DOHH2 (cell line): ENCODE results near the gene GZMM.

Experiments used
- H3F3A ChIP-seq: fragments of 200-600 bp; sonication (generic), shearing (Covaris generic); 2 replicates; pipeline ENCODE4 v1.6.0; 2016; ENCODE audit warnings: antibody characterized with exemption, mild to moderate bottlenecking; ENCODE audit not compliant: control insufficient read depth, insufficient read depth
- H3K27ac ChIP-seq: fragments of 200-600 bp; sonication (generic); 2 replicates; pipeline ENCODE4 v1.5.1; 2014; ENCODE audit warnings: low read depth, mild to moderate bottlenecking, low read length, moderate library complexity
- H3K27me3 ChIP-seq: fragments of 200-600 bp; sonication (generic); 2 replicates; pipeline ENCODE4 v1.6.1; 2014; ENCODE audit warnings: mild to moderate bottlenecking, low read length, mixed read lengths; ENCODE audit not compliant: control insufficient read depth
- H3K36me3 ChIP-seq: fragments of 200-600 bp; sonication (generic); 2 replicates; pipeline ENCODE4 v1.6.1; 2014; ENCODE audit warnings: mild to moderate bottlenecking, low read length, moderate library complexity, mixed read lengths; ENCODE audit not compliant: control insufficient read depth
- H3K4me1 ChIP-seq: fragments of 200-600 bp; sonication (generic); 2 replicates; pipeline ENCODE4 v1.6.1; 2014; ENCODE audit warnings: mild to moderate bottlenecking, low read length, mixed read lengths; ENCODE audit not compliant: control insufficient read depth
- H3K4me2 ChIP-seq: fragments of 200-600 bp; sonication (generic); 2 replicates; pipeline ENCODE4 v1.6.0; 2014; ENCODE audit warnings: mild to moderate bottlenecking, low read length, moderate library complexity
- H3K4me3 ChIP-seq: fragments of 200-600 bp; sonication (generic); 2 replicates; pipeline ENCODE4 v1.5.1; 2014; ENCODE audit warnings: mild to moderate bottlenecking, low read length, mixed read lengths
- H3K79me2 ChIP-seq: fragments of 200-600 bp; sonication (generic); 2 replicates; pipeline ENCODE4 v1.6.1; 2014; ENCODE audit warnings: mild to moderate bottlenecking, low read length, mixed read lengths; ENCODE audit not compliant: control insufficient read depth
- H3K9me2 ChIP-seq: fragments of 200-600 bp; sonication (generic); replicated peaks from 2 replicates; pipeline ENCODE4 v1.6.1; 2014; ENCODE audit warnings: mild to moderate bottlenecking, low read length, mixed read lengths; ENCODE audit not compliant: control insufficient read depth
- H3K9me3 ChIP-seq: fragments of 200-600 bp; sonication (generic); 2 replicates; pipeline ENCODE4 v1.6.1; 2014; ENCODE audit warnings: antibody characterized with exemption, low read length, mixed read lengths; ENCODE audit not compliant: control insufficient read depth, insufficient read depth
- H4K20me1 ChIP-seq: fragments of 200-600 bp; sonication (generic); 2 replicates; pipeline ENCODE4 v1.6.0; 2014; ENCODE audit warnings: low read depth, mild to moderate bottlenecking, antibody characterized with exemption, low read length, moderate library complexity; ENCODE audit not compliant: control insufficient read depth, insufficient read depth
- CTCF ChIP-seq: fragments of 200-600 bp; sonication (generic); IDR thresholded peaks from one replicate; pipeline ENCODE4 v1.5.1; 2014; ENCODE audit warnings: antibody characterized with exemption, mild to moderate bottlenecking, low read depth, low read length; ENCODE audit not compliant: poor library complexity, severe bottlenecking
- EZH2phosphoT487 ChIP-seq: fragments of 200-600 bp; sonication (generic); IDR thresholded peaks from 2 replicates; pipeline ENCODE4 v1.6.1; 2017; ENCODE audit warnings: borderline replicate concordance, mild to moderate bottlenecking, antibody characterized with exemption, low read length, moderate library complexity, mixed read lengths

The GZMM gene

DNA sequence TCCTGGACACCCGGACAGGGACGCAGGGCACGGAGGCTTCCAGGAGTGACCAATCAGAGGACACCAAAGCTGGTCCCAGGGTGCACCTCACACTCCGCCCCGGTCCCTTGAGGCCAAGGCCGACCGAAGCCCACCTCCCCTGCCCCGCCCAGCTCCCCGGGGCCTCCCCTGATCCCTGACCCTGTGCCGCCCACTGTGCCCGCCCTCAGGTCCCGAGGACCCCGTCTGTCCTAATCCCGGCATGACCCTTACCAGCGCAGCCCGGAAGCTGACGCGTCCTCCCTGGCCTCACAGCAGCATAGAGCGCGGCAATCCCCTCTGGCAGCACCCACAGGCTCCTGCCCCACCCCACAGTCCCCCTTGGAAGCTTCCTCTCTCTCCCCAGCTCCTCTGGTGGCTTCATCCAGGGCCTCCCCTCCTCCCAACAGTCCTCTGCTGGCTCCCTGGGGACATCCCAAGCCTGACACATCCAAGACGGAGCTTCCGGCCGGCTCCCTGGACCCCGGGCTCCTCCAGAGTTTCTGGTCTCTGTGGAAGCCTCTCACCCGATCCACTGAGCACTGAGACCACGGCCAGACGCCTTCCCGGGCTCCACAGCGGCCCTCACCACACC lies 19.7 kb upstream of the GZMM start:
- H3K4me1 ChIP-seq = no peaks in the 10 kb centered on the region
- TF ChIP-seq EZH2phosphoT487 = no peak
- no peak for TF ChIP-seq CTCF
- H3K9me3 ChIP-seq = no peaks in the 10 kb centered on the region
- H3F3A ChIP-seq = no peaks in the 10 kb centered on the region
- H3K4me2 ChIP-seq = no peak overlapping the region
- no peaks in the 10 kb centered on the region for H3K36me3 ChIP-seq
- no peaks in the 10 kb centered on the region for H3K9me2 ChIP-seq
- H4K20me1 ChIP-seq = no peaks in the 10 kb centered on the region
- H3K79me2 ChIP-seq = no peaks in the 10 kb centered on the region
- H3K27ac ChIP-seq = no peak overlapping the region
- H3K4me3 ChIP-seq = no peak overlapping the region
- H3K27me3 ChIP-seq = no peaks in the 10 kb centered on the region

DNA sequence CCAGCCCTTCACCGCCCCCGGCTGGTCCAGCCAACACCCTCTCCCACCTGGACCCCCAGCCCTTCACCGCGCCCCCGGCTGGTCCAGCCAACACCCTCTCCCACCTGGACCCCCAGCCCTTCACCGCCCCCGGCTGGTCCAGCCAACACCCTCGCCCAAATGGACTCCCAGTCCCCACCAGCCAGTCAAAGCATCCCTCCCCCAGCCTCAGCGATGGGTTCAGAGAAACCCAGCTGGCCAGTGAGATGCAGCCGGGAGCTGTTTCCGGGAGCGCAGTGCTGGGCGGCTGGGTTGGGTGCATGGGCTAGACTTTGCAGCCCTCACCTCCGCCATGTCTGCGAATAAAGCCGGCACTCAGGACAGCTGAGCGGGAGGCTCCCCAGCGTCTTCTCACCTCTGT lies 18.8 kb upstream of the GZMM start:
- Histone ChIP-seq H3K4me2 (no peak overlapping the region), H3K4me3 (no peak overlapping the region), H3K79me2 (no peaks in the 10 kb centered on the region), H3K9me3 (no peaks in the 10 kb centered on the region), H3F3A (no peaks in the 10 kb centered on the region), H3K36me3 (no peaks in the 10 kb centered on the region), H3K27ac (no peak overlapping the region), H3K9me2 (no peaks in the 10 kb centered on the region), H3K4me1 (no peaks in the 10 kb centered on the region), H4K20me1 (no peaks in the 10 kb centered on the region), H3K27me3 (no peaks in the 10 kb centered on the region)
- no peak for TF ChIP-seq EZH2phosphoT487
- TF ChIP-seq CTCF = no peak

DNA sequence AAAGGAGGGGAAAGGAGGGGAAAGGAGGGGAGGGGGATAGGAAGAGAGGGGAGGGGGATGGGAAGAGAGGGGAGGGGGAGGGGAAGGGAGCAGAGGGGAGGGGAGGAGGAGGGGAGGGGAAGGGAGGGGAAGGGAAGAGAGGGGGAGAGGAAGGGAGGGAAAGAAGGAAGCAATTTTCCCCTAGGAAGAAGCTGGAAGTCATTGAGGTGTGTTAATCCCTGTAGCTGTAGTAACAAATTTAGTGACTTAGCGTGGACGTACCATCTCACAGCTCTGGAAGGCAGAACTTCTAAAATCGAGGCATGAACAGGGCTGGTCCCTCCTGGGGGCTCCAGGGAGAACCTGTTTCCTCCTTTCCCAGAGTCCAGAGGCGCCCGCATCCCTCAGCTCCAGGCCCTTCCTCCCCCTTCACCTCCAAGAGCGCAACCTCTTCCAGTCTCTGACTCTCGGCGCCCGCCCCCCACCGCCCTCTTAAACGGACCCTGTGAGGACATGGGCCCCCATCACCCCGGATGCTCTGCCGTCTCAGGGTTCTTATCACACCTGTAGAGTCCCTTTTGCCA lies 17.9 kb upstream of the GZMM start:
- Histone ChIP-seq H4K20me1 (no peaks in the 10 kb centered on the region), H3K36me3 (no peaks in the 10 kb centered on the region), H3K27ac (no peak overlapping the region), H3K27me3 (no peaks in the 10 kb centered on the region), H3K9me2 (no peaks in the 10 kb centered on the region), H3K4me2 (no peak overlapping the region), H3K79me2 (no peaks in the 10 kb centered on the region), H3K9me3 (no peaks in the 10 kb centered on the region), H3K4me1 (peaks cover 5% of the 10 kb centered on the region), H3F3A (no peaks in the 10 kb centered on the region), H3K4me3 (no peak overlapping the region)
- TF ChIP-seq EZH2phosphoT487 = no peak
- TF ChIP-seq CTCF = no peak
